ENCODE data around the gene THSD4.

DNA sequence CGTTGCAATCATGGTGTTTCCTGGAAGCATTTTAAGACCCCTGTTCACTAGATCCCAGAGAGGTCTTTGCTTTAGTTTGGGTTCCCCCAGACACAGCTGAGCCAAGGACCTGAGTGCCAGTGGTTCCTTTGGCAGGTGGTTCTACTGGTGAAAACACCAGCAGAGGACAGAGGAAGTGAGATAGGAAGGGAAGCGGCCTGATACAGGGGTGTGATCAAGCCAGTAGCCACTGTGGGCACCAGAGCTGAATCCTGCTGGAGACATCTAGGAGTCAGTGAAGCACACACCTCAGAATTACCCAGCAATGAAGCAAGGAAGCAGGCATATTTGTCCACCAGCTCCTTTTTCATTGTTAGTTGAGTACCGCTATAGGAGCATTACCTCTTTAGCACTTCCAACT, 451.9 kb downstream of the THSD4 start:
- TF ChIP-seq CTCF (conservative IDR thresholded peaks at IDR 0.05), result no peak
- no peak for TF ChIP-seq ZFX (IDR thresholded peaks at IDR 0.05)

Measured in C4-2B (cell line).